Activated T-cell treated with anti-CD3 and anti-CD28 coated beads for 4 hours (primary cell): ENCODE measurements around the gene TRMT10B.
"Not testable (repeated sequence)": the region's sequence is repeated elsewhere in the genome, so short reads cannot be mapped to it uniquely, and the experiment has no call there.

ENCODE experiments used
- DNase-seq: peaks from one replicate; pipeline ENCODE4 v3.0.0-alpha.2; 2020

TRMT10B gene

GRCh38 chr9:37751704-37752103 is 1.9 kb upstream of the TRMT10B start:
- not testable (repeated sequence) for DNase-seq

- not testable (repeated sequence) for DNase-seq
Measured at GRCh38 chr9:37752112-37752511, 1.5 kb upstream of the TRMT10B start.

GRCh38 chr9:37752642-37753488 is 740 bp upstream of the TRMT10B start:
- no peak for DNase-seq

GRCh38 chr9:37758747-37759146 is 5.1 kb downstream of the TRMT10B start:
- no peak for DNase-seq

- DNase-seq, result no peak
Measured at GRCh38 chr9:37760416-37761161, 7.0 kb downstream of the TRMT10B start.

- no peak for DNase-seq
Measured at GRCh38 chr9:37761511-37761910, 7.9 kb downstream of the TRMT10B start.

GRCh38 chr9:37765263-37765662 is 11.7 kb downstream of the TRMT10B start:
- DNase-seq, result not testable (repeated sequence)

- no peak for DNase-seq
Measured at GRCh38 chr9:37769306-37769705, 15.7 kb downstream of the TRMT10B start.

- no peak for DNase-seq
Measured at GRCh38 chr9:37769995-37770394, 16.4 kb downstream of the TRMT10B start.

GRCh38 chr9:37775216-37775919 is 21.8 kb downstream of the TRMT10B start:
- DNase-seq, result no peak

- no peak for DNase-seq
Measured at GRCh38 chr9:37776328-37776727, 22.7 kb downstream of the TRMT10B start.

GRCh38 chr9:37778534-37778933 is 24.9 kb downstream of the TRMT10B start:
- no peak for DNase-seq

- no peak for DNase-seq
Measured at GRCh38 chr9:37784291-37784615, 30.6 kb downstream of the TRMT10B start.

GRCh38 chr9:37784616-37785483 is 31.2 kb downstream of the TRMT10B start, which contains the start of gene EXOSC3:
TSS of gene EXOSC3 (minus strand) at chr9:37785064. CDS start at chr9:37785044, 20 bp downstream.
- DNase-seq, result peak; percentile 73

GRCh38 chr9:37787059-37787458 is 33.5 kb downstream of the TRMT10B start:
- DNase-seq, result no peak

- DNase-seq, result no peak
Measured at GRCh38 chr9:37788332-37788731, 34.7 kb downstream of the TRMT10B start.

- DNase-seq, result no peak
Measured at GRCh38 chr9:37790096-37790495, 36.5 kb downstream of the TRMT10B start.

GRCh38 chr9:37792122-37792521 is 38.5 kb downstream of the TRMT10B start:
- DNase-seq, result no peak

GRCh38 chr9:37796232-37796631 is 42.6 kb downstream of the TRMT10B start:
- no peak for DNase-seq

GRCh38 chr9:37798677-37799076 is 45.1 kb downstream of the TRMT10B start:
- DNase-seq, result no peak

GRCh38 chr9:37800631-37801286 is 47.2 kb downstream of the TRMT10B start, which contains the start of gene DCAF10:
TSS of gene DCAF10 (plus strand) at chr9:37800797. CDS start at chr9:37800867, 70 bp downstream.
- peak; percentile 84 for DNase-seq
